Measurements from ENCODE around the gene CENPF.
"Not testable (repeated sequence)": the region's sequence is repeated elsewhere in the genome, so short reads cannot be mapped to it uniquely, and the experiment has no call there.

CENPF gene

GRCh38 chr1:214662223-214662785 lies 59.3 kb downstream of the CENPF start:
- no peak for FAIRE-seq

DNA sequence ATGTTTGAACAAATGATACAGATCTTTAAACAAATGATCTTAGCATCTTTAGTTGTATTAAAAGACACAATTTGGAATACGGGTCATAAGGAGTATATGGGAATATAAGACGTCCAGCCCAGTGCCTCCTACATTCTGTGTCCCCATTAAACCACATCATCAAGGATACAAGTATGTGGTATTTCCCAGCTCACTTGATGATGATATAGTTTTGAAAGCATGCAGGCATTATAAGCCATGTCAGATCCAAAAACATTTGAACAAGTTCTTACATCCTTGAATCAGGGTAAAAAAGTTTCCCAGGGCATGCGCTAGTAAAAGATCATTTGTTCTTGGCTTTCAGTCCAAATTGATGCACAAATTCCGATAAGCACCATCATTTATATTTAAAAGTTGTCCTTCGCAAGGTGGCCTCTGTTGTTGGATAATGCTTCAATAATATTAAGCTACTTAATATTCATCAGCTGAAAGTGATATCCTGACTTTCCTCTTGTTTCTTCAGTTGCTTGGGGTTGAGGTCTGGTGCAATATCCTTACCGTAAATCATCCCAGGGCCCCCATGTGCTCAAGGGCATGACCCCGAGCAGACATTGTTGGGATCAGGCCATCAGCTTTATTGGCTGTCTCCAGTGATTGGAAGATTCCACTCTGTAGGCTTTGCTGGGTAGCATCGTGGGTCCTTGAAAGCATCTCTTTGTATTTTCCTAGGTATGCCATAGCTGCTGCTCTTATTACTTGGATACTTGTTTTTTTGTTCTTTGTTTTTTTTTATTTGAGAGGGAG lies 61.8 kb downstream of the CENPF start:
- FAIRE-seq: no peak

GRCh38 chr1:214665606-214666110 lies 62.7 kb downstream of the CENPF start:
- no peak for FAIRE-seq

- no peak for FAIRE-seq
Measured at GRCh38 chr1:214666674-214667073, 63.7 kb downstream of the CENPF start.

DNA sequence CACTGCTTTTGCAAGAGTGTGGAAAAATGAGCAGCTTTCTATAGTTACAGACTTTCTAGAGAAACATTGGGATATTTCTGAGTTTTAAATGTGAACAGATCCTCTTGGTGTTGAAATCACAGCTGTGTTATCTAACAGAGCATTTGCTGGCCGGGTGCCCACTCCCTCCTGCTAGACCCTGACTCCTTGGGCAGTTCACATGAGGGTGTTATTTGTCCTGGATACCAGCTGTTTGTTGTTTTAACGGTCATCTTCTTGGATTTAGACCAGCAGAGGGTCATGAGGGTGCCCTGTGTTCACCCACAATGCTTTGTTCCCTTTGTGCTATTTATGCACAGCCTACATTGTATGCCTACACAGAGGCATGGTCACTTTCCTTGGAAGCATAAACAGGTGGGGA lies 67.1 kb downstream of the CENPF start:
- no peak for FAIRE-seq

- not testable (repeated sequence) for FAIRE-seq
Measured at GRCh38 chr1:214673029-214673428, 70.0 kb downstream of the CENPF start.

DNA sequence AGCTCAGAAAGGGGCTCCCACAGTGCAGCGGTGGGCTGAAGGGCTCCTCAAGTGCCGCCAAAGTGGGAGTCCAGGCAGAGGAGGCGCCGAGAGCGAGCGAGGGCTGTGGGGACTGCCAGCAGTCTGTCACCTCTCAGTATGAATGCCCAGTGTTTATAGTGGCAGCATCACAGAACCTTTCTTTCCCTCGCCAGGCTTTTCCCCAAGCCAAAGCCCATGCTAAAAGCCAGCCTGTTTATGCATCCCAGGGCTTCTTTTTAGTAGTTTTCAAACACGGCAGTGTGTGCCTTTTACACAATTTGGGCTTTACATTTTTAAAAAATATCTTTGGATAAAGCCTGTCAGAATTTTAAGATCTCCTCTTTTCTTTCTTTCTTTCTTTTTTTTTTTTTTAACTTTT lies 70.6 kb downstream of the CENPF start:
- no peak for FAIRE-seq

- not testable (repeated sequence) for FAIRE-seq
Measured at GRCh38 chr1:214675524-214675923, 72.5 kb downstream of the CENPF start.

DNA sequence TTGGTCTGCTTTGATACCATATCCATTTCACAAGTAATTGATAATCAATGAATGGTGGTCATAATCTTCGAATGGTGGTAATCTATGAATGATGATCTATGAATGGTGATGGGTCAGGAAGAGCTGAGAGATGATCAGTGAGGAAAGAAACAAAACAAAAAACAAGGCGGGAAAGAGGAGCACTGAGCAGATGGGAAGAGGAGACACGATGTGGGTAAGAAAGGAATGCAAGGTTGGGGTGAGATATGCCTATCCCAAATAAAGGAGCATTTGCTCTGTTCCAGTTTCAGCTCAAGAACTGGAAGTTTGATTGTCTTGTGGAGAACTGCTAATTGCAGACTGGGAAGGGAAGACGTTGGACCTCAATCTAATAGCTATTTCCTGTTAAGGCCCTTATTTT lies 73.8 kb downstream of the CENPF start:
- no peak for FAIRE-seq

GRCh38 chr1:214677945-214678344 lies 75.0 kb downstream of the CENPF start:
- no peak for FAIRE-seq

DNA sequence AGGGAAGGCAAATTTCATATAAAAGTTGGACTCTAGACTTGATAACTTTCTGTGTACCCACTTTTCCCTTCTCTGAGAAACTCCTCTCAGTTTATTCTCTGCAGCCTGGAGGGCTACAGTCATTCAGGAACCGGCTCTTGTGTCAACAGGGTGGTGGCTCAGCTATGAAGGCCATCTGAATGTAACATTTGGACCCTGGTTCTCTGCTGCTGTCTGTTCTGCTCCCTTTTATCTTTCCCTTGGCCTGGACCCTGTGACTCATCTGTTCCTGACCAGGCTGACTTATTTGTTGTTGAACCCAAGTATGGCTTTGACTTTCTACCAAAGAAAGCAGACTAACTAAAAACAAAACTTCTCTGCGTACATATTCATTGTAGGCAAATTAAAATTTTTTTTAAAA lies 75.4 kb downstream of the CENPF start:
- no peak for FAIRE-seq

DNA sequence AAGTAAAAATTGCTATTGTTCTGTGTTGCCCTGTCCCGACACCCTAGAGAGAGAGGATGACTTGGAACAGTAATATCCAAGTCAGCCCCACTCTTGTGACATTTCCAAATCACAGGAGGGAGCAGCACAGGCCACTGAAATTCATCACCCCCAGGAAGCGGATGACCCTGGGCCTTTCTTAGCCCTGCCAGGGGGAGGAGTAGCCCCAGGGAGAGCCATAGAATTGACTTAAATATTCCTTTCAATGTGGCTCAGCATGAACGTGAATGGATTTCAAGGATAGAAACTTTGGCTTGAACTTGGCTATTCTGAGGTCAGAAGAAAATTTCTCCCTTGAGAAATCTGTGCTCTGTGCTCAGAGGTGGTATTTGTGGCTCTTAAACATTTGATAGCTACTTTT lies 80.6 kb downstream of the CENPF start:
- no peak for FAIRE-seq

GRCh38 chr1:214685906-214686305 lies 82.9 kb downstream of the CENPF start:
- no peak for FAIRE-seq

DNA sequence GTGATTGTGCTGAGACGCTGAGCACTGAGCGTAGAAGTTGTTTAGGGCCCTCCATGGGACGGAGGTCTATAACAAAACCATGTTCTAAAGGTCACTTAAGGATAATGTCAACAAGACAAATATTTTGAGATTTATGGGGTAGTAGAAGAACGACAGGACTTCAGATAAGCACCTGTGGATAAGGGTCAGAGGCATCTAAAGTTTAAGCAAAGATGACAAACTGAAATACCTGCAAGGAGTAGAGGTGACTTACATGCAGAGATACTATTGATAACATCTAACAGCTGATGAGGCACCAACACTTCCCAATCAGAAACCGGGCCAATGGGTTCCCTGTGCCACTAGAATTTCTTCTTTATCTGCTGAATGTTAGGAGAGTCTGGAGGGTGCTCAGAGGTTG lies 83.5 kb downstream of the CENPF start:
- no peak for FAIRE-seq

DNA sequence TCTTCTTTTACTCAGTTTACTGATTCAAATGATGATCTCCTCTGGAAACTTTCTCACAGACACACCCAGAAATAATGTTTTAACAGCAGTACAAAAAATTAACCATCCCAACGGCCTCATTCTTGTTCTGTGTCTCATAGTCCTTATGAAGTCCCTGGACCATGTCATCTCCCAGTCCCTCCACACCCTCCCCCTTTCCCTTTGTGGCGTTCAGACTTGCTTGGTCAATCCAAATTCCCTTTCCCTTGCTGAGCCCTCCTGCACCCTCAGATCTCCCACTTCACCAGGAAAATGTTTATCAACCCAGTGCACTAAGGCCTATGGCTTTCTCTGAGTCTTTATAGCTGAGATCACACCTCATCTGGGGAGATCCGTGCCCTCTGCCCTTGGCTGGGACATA lies 85.9 kb downstream of the CENPF start:
- FAIRE-seq: no peak

DNA sequence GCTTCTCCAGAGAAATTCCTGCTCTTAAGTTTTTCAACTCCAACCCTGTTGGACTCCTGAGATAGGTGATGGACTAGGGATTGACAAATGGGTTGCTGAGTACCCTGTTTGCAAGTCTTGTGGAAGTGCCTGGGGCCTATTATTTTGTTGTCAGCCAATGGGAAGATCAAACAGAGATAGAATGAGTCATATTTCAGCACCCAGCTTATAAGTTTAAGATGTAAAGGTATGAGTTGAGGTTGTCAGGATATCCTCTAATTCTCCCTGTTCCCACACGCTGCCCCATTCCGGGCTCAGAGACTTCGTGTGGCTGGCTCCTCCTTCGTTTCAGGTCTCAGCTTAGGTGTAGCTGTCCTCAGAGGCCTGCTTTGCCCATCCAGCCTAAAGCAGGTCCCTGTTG lies 91.8 kb downstream of the CENPF start:
- no peak for FAIRE-seq

- FAIRE-seq: no peak
Measured at GRCh38 chr1:214698559-214698958, 95.6 kb downstream of the CENPF start.

GRCh38 chr1:214700437-214700836 lies 97.4 kb downstream of the CENPF start:
- FAIRE-seq: no peak

DNA sequence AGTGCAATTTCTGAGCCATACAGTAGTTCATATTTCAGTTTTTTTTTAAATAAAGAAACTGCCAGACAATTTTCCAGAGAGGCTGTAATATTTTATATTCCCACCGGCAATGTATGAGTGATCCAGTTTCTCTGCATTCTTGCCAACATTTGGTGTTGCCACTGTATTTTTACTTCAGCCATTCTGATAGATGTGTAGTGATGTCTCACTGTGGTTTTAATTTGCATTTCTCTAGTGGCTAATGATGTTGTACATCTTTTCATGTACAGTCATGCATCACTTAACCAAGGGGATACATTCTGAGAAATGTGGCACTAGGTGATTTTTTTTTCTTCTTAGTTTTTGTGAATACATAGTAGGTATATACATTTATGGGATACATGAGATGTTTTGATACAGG lies 99.6 kb downstream of the CENPF start:
- FAIRE-seq: no peak

- FAIRE-seq: no peak
Measured at GRCh38 chr1:214707306-214708087, 104.5 kb downstream of the CENPF start.

DNA sequence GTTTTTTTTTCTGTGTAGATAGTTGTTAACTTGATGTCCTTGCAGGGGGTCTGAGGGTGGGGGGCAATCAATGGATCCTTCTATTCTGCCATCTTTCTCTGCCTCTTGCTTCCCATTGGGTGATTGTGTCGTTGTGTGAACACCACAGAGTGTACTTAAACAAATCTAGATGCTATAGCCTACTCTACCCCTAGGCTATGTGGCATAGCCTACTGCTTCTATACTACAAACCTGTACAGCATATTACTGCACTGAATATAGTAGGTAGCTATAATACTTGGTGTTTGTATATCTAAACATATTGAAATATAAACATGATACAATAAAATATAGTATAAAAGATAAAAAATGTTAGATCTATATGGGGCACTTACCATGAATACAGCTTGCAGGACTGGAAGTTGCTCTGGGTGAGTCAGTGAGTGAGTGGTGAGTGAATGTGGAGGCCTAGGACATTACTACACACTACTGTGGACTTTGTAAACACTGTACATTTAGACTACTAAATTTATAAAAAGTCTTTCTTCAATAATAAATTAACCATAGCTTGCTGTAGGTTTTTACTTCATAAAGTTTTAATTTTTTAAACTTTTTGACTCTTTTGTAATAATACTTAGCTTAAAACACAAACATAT lies 105.4 kb downstream of the CENPF start:
- peak; percentile 72 for FAIRE-seq

GRCh38 chr1:214709241-214709640 lies 106.2 kb downstream of the CENPF start:
- FAIRE-seq: no peak

- no peak for FAIRE-seq
Measured at GRCh38 chr1:214712737-214713136, 109.7 kb downstream of the CENPF start.
